ENCODE measurements around the gene FAT1. TPM values are rescaled to one million over a fixed set of nuclear protein-coding genes. Genes with fewer than 3 reads are reported as not detected.

Gene FAT1
- total and polyA plus RNA-seq, 9 of the 15 experiments (the other 6 are each of a cell fraction or from before 2014, with no cell fraction given) = 6.0 to 38.4 (median 21.4) TPM

DNA sequence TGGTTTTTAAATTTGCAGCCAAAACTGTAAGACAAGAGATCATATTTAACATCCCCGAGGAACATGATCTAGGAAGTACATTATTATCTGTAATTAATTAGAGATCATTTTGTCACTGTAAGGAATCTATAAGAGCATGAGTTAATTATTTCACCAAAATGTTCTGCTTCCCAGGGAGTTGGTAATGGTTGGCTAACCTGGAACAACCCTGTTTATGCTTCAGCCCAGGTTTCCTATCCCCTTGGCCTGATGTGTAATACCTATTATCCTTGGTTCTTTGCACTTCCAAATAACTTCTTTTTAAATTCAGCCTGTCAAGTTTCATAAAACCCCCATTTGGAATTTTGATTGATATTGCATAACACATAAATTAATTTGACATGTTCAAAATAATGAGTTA, 161.9 kb downstream of the FAT1 start:
- TF ChIP-seq ZNF584 (CRISPR knock-in tag; IDR thresholded peaks at IDR 0.05; ENCODE audit: low read depth) = no peak
- no peak for TF ChIP-seq CEBPG (CRISPR knock-in tag; IDR thresholded peaks at IDR 0.05)
- 0 out of 4 replicates have a peak, but pooled peaks of 1 of the 2 experiments have one; percentile 10 for TF ChIP-seq CEBPG (tag; conservative IDR thresholded peaks at IDR 0.05 in 1 of 2, IDR thresholded peaks at IDR 0.05 in 1 of 2)
- TF ChIP-seq CEBPB (tag; IDR thresholded peaks at IDR 0.05) = 0 out of 2 replicates have a peak, but pooled peaks have one; percentile 7
- TF ChIP-seq, protein P1, sequence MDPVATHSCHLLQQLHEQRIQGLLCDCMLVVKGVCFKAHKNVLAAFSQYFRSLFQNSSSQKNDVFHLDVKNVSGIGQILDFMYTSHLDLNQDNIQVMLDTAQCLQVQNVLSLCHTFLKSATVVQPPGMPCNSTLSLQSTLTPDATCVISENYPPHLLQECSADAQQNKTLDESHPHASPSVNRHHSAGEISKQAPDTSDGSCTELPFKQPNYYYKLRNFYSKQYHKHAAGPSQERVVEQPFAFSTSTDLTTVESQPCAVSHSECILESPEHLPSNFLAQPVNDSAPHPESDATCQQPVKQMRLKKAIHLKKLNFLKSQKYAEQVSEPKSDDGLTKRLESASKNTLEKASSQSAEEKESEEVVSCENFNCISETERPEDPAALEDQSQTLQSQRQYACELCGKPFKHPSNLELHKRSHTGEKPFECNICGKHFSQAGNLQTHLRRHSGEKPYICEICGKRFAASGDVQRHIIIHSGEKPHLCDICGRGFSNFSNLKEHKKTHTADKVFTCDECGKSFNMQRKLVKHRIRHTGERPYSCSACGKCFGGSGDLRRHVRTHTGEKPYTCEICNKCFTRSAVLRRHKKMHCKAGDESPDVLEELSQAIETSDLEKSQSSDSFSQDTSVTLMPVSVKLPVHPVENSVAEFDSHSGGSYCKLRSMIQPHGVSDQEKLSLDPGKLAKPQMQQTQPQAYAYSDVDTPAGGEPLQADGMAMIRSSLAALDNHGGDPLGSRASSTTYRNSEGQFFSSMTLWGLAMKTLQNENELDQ (CRISPR knock-in tag; IDR thresholded peaks at IDR 0.05; ENCODE audit: borderline replicate concordance) = no peak
- TF ChIP-seq, protein P2, sequence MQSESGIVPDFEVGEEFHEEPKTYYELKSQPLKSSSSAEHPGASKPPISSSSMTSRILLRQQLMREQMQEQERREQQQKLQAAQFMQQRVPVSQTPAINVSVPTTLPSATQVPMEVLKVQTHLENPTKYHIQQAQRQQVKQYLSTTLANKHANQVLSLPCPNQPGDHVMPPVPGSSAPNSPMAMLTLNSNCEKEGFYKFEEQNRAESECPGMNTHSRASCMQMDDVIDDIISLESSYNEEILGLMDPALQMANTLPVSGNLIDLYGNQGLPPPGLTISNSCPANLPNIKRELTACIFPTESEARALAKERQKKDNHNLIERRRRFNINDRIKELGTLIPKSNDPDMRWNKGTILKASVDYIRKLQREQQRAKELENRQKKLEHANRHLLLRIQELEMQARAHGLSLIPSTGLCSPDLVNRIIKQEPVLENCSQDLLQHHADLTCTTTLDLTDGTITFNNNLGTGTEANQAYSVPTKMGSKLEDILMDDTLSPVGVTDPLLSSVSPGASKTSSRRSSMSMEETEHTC (IDR thresholded peaks at IDR 0.05) = no peak
- in situ Hi-C loops (cut with MboI) = no loop called here
- H3K9ac ChIP-seq (ENCODE audit: insufficient read depth in 1 of 2, low read depth in 2 of 2, low read length in 2 of 2) = no peak overlapping the region
- no peaks in the 10 kb centered on the region for H3K36me3 ChIP-seq (ENCODE audit: control insufficient read depth, insufficient read depth, low read length)
- no peak overlapping the region for H3K4me2 ChIP-seq (ENCODE audit: insufficient read depth, low read length)
- no peaks in the 10 kb centered on the region for H3K79me2 ChIP-seq (ENCODE audit: control insufficient read depth, insufficient read depth, low read length)
- no peaks in the 10 kb centered on the region for H3K9me1 ChIP-seq (ENCODE audit: control insufficient read depth, insufficient read depth, low read length)
- no peak for ATAC-seq
- intact Hi-C loops (cut with micrococcal nuclease) = no loop called here
- H2AFZ ChIP-seq (ENCODE audit: low read depth, low read length) = no peak overlapping the region
- no peak overlapping the region for H3K27ac ChIP-seq (ENCODE audit: extremely low read depth, low read depth, low read length)
- H3K4me1 ChIP-seq (replicated peaks in 1 of 2; ENCODE audit: control insufficient read depth in 2 of 2, insufficient read depth in 2 of 2, low read length in 2 of 2) = no peaks in the 10 kb centered on the region; a peak in 1 of 5 replicates
- DNase-seq (ENCODE audit: extremely low read depth in 1 of 4, low spot score in 3 of 4) = no peak
- ChIA-PET CTCF (ENCODE audit: low intra/inter-chr PET ratio) (no interaction called here), POLR2A (no interaction called here)
- no peaks in the 10 kb centered on the region for H4K20me1 ChIP-seq (replicated peaks; ENCODE audit: control insufficient read depth, insufficient read depth, low read length)
- H3K27me3 ChIP-seq (ENCODE audit: control insufficient read depth in 2 of 2, insufficient read depth in 2 of 2, low read length in 2 of 2) = peaks cover 11 to 12% of the 10 kb centered on the region in 2 experiments
- WGBS (ENCODE audit: insufficient coverage, low coverage, missing lambda C conversion rate) = 8% methylated on average over 1 of the region's 1 CpG
- no peak overlapping the region for H3K4me3 ChIP-seq
- BruUV-seq (replicated peaks) = no TSS peak
- no peak for FAIRE-seq
- H3K9me3 ChIP-seq (replicated peaks; ENCODE audit: control insufficient read depth, insufficient read depth, low read depth, low read length) = no peaks in the 10 kb centered on the region
